HG03066 (cell line): Measurements from ENCODE around the gene C1orf52.
"Not testable (repeated sequence)": the region's sequence is repeated elsewhere in the genome, so short reads cannot be mapped to it uniquely, and the experiment has no call there.

Experiments
- ATAC-seq: cut with Tn5 transposase; IDR thresholded peaks from one replicate; pipeline ENCODE4 v1.9.1; 2021; ENCODE audit warnings: low read depth; ENCODE audit not compliant: unreplicated experiment

Gene C1orf52

GRCh38 chr1:85279458-85280080 is 20.1 kb upstream of the C1orf52 start:
- ATAC-seq: no peak

- ATAC-seq: no peak
These were observed 19.4 kb upstream of the C1orf52 start for GRCh38 chr1:85278853-85279314.

- no peak for ATAC-seq
These were observed 18.3 kb upstream of the C1orf52 start for GRCh38 chr1:85277802-85278201.

- no peak for ATAC-seq
These were observed 17.6 kb upstream of the C1orf52 start for GRCh38 chr1:85276978-85277639.

DNA sequence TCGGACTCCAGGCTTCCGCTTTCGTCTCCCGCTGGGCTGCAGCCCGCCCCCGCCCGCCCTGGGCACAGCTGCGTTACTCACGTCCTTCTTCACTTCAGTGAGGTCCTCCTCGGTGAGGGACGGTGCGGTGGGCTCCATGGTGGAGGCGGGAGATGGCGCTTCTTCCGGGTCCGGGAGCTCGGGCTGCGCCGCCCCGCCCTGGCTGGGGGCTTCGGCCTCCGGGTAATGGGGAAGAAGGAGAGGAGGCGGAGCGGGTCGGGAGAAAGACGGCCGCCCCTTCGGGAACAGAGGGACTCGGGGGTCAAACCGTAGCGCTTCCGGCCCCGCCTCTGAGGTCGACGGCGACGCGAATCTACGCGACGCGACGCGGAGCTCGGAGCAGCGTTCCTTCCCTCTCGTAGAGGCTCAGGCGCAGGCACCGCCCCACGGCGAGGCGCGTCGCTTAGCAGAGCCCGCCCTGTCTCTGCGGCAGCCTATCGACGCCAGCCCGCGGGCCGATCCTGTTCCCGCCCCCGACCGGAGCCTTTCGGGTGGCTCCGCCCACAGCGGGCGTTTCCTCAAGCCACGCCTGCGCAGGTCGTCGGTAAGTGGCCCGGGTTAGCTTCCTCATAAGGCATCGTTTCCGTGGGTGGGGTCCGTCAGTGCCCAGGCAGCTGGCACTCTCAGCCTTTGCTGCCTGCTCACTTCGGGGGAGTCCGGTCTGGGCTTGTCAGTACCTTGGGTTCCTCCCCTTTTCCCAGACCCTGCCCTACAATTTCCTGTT is 16.9 kb upstream of the C1orf52 start, which contains the start of gene BCL10:
Gene BCL10, minus strand, starts transcription at position 418 of the 763 bp plus-strand sequence. Its CDS starts 280 bp downstream, at position 138.
- ATAC-seq: peak; percentile 96

DNA sequence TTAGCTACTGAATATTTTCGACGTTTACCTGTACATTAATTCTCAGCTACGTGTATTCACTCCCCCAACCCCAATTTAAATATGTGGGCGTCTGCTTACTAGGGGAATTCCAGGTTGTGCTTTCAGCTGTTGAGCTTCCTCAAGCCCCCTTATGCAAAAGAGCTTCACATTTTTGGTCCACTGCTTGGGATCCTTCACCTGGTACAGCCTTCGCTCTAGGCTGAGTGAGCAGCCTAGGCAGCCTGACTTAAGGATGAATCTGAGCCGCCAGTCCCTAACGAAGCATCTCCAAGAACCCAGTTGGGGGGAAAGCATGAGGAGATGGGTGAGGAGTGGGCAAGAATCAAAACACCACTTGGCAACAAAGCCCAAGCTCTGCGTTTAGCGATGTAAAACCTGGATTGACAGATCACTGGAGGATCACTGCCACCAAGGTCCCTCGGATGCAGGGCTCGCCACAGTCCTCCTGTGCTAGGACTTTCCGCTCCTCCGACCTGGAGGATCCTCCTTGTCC is 16.3 kb upstream of the C1orf52 start:
- no peak for ATAC-seq

- ATAC-seq: no peak
These were observed 15.5 kb upstream of the C1orf52 start for GRCh38 chr1:85274969-85275453.

DNA sequence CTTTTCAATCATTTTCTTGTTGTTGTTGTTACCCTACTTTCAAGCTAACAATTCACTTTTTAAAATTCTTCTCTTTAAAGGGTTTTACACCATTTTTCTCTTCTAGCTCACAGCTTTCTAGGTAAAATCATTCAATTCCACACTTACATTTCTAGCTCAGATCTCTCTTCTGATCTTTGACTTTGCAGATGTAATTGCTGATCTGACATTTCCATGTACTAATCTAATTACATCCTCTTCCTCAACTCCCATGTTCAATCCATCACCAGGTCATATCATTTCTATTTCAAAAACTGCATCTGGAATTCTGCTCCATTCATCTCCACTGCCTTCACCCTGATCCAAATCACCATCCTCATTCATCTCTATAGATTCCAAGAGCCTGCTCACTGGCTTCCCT is 13.9 kb upstream of the C1orf52 start:
- ATAC-seq: no peak

GRCh38 chr1:85268801-85269585 is 9.5 kb upstream of the C1orf52 start:
- ATAC-seq: no peak

- no peak for ATAC-seq
These were observed 7.9 kb upstream of the C1orf52 start for GRCh38 chr1:85267313-85267712.

DNA sequence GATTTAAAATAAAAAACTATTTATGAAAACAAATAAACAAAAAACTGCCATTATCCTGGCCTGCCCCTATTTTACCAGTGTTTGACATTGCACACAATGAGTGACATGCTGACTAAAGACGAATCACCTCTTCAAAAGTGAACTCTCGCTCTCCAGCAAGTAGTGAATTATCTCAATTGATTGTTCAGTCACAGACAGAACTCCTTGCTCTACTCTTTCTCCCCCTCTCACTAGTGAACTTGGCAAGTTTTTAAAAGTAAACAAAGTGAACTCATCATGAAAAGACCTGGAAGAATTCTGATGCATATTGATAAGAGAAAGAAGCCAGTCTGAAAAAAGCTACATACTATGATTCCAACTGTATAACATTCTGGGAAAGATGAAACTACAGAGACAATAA is 4.7 kb upstream of the C1orf52 start:
- no peak for ATAC-seq

- ATAC-seq: no peak
These were observed 3.5 kb upstream of the C1orf52 start for GRCh38 chr1:85262985-85263384.

GRCh38 chr1:85259912-85260274 is 431 bp upstream of the C1orf52 start:
- ATAC-seq: no peak

DNA sequence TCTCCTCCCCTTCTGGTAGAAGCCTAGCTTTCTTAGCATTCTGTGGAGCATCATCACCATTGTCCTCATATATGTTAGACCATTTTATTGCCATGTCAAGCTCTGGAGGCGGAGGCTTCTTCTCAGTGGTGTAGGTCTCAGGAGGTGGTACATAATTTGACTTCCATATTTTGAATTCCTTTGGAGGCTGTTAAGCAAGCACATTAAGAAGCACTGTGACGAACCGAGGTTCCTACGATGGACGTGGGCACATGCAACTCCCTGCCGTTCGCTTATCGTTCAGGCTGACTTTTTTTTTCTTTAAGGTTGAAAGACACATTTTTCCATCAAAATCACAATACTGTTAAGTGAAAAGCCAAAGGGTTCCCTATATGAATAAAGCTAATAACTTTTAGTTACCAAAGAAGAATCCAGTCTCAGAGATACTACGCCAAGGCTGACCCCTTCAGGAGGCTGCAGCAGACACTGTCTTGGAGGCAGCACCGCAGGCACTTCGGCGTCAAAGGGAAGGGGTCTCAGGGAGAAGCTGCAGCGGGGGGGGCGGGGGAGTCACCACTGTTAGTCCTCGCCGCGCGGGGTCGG is 835 bp downstream of the C1orf52 start:
- ATAC-seq: no peak

GRCh38 chr1:85249042-85249441 is 10.4 kb downstream of the C1orf52 start:
- ATAC-seq: not testable (repeated sequence)

DNA sequence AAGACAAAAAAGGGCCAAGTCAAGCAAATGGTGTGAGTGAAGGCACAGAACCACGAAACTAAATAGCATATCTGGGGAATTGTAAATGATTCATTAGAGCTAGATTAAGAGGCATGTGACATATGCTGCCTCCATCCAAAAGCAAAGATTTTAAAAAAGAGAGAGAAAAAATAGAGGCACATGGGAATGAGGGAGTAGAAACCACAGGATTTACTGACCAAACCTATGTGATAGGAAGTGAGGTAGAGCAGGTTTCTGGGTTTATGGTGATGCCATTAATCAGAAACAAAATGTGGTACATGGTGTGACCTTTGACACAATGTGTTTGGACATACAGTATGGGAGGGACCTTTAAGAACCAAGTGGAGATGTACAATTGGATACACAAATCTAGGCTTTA is 13.6 kb downstream of the C1orf52 start:
- no peak for ATAC-seq

DNA sequence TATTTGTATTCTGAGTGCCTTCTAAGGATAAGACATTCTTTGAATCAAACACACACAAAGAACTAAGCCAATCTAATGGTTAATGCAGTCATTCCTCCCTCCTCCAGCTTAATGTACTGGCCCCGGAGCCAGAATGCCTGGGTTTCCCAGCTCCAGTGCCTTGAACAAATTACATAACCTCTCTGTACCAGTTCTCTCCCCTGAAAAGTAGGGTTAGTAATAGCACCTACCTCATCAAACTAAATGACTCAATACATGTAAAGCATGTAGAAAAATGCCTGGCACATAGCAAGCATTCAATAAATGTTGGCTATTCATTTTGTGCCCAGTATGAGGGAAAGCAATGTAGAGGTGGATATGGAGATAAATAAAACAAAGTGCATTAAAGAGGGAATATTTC is 14.0 kb downstream of the C1orf52 start:
- no peak for ATAC-seq

GRCh38 chr1:85244271-85245061 is 15.0 kb downstream of the C1orf52 start:
- ATAC-seq: no peak

- no peak for ATAC-seq
These were observed 16.1 kb downstream of the C1orf52 start for GRCh38 chr1:85243372-85243771.
